DOHH2 (cell line): ENCODE data around the gene CELSR3.

Experiments
- H3F3A ChIP-seq: fragments of 200-600 bp; sonication (generic), shearing (Covaris generic); 2 replicates; pipeline ENCODE4 v1.6.0; 2016; ENCODE audit warnings: antibody characterized with exemption, mild to moderate bottlenecking; ENCODE audit not compliant: control insufficient read depth, insufficient read depth
- H3K27ac ChIP-seq: fragments of 200-600 bp; sonication (generic); 2 replicates; pipeline ENCODE4 v1.5.1; 2014; ENCODE audit warnings: low read depth, mild to moderate bottlenecking, low read length, moderate library complexity
- H3K27me3 ChIP-seq: fragments of 200-600 bp; sonication (generic); 2 replicates; pipeline ENCODE4 v1.6.1; 2014; ENCODE audit warnings: mild to moderate bottlenecking, low read length, mixed read lengths; ENCODE audit not compliant: control insufficient read depth
- H3K36me3 ChIP-seq: fragments of 200-600 bp; sonication (generic); 2 replicates; pipeline ENCODE4 v1.6.1; 2014; ENCODE audit warnings: mild to moderate bottlenecking, low read length, moderate library complexity, mixed read lengths; ENCODE audit not compliant: control insufficient read depth
- H3K4me1 ChIP-seq: fragments of 200-600 bp; sonication (generic); 2 replicates; pipeline ENCODE4 v1.6.1; 2014; ENCODE audit warnings: mild to moderate bottlenecking, low read length, mixed read lengths; ENCODE audit not compliant: control insufficient read depth
- H3K4me2 ChIP-seq: fragments of 200-600 bp; sonication (generic); 2 replicates; pipeline ENCODE4 v1.6.0; 2014; ENCODE audit warnings: mild to moderate bottlenecking, low read length, moderate library complexity
- H3K4me3 ChIP-seq: fragments of 200-600 bp; sonication (generic); 2 replicates; pipeline ENCODE4 v1.5.1; 2014; ENCODE audit warnings: mild to moderate bottlenecking, low read length, mixed read lengths
- H3K79me2 ChIP-seq: fragments of 200-600 bp; sonication (generic); 2 replicates; pipeline ENCODE4 v1.6.1; 2014; ENCODE audit warnings: mild to moderate bottlenecking, low read length, mixed read lengths; ENCODE audit not compliant: control insufficient read depth
- H3K9me2 ChIP-seq: fragments of 200-600 bp; sonication (generic); replicated peaks from 2 replicates; pipeline ENCODE4 v1.6.1; 2014; ENCODE audit warnings: mild to moderate bottlenecking, low read length, mixed read lengths; ENCODE audit not compliant: control insufficient read depth
- H3K9me3 ChIP-seq: fragments of 200-600 bp; sonication (generic); 2 replicates; pipeline ENCODE4 v1.6.1; 2014; ENCODE audit warnings: antibody characterized with exemption, low read length, mixed read lengths; ENCODE audit not compliant: control insufficient read depth, insufficient read depth
- H4K20me1 ChIP-seq: fragments of 200-600 bp; sonication (generic); 2 replicates; pipeline ENCODE4 v1.6.0; 2014; ENCODE audit warnings: low read depth, mild to moderate bottlenecking, antibody characterized with exemption, low read length, moderate library complexity; ENCODE audit not compliant: control insufficient read depth, insufficient read depth
- EZH2phosphoT487 ChIP-seq: fragments of 200-600 bp; sonication (generic); IDR thresholded peaks from 2 replicates; pipeline ENCODE4 v1.6.1; 2017; ENCODE audit warnings: borderline replicate concordance, mild to moderate bottlenecking, antibody characterized with exemption, low read length, moderate library complexity, mixed read lengths
- TF ChIP-seq, protein P1 (sequence below): fragments of 200-600 bp; sonication (generic); IDR thresholded peaks from one replicate; pipeline ENCODE4 v1.5.1; 2014; ENCODE audit warnings: antibody characterized with exemption, mild to moderate bottlenecking, low read depth, low read length; ENCODE audit not compliant: poor library complexity, severe bottlenecking

CELSR3 gene

DNA sequence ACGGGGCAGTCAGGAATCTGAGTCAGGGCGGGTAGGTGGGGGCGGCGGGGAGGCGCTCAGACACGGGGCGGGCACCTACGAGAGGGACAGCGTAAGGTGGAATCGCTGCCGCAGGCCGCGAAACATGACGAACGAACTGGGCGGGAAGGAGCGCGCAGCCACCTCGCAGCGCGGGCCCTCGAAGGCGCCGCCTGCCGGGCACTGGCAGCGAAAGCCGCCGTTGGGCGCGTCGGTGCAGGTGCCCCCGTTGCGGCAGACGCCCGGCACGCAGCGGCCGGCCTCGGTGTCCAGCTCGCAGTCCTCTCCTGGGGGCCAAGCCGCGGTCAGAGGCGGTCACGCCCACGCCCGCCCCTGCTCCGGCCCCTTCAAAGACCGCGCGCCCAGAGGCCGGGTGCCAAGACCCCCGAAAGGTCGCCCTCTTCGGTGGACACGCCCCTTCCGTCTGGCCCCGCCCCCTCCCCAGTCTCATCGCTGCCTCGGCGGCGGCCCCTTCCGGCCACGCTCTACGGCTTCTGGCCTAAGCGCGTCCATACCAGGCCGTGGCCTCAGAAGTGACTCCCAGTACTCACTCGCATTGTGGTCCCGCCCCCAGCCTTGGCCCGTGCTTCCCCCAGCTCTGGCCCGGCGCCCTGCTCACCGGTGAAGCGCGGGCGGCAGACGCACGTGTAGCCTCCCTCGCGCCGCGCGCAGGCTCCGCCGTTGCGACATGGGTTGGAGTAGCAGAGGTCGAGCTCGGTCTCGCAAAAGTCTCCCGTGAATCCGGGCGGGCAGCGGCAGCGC, 6.4 kb downstream of the CELSR3 start:
- Histone ChIP-seq H3K4me3 (peak overlapping the region; percentile 82), H3F3A (no peaks in the 10 kb centered on the region), H3K36me3 (no peaks in the 10 kb centered on the region), H3K79me2 (no peaks in the 10 kb centered on the region), H3K9me2 (no peaks in the 10 kb centered on the region), H3K27ac (peak overlapping the region; percentile 25), H3K4me2 (peak overlapping the region; percentile 75), H4K20me1 (0 out of 2 replicates have a peak, but pooled peaks cover 3% of the 10 kb centered on the region), H3K27me3 (no peaks in the 10 kb centered on the region), H3K9me3 (no peaks in the 10 kb centered on the region), H3K4me1 (peaks cover 34% of the 10 kb centered on the region)
- TF ChIP-seq, protein P1, sequence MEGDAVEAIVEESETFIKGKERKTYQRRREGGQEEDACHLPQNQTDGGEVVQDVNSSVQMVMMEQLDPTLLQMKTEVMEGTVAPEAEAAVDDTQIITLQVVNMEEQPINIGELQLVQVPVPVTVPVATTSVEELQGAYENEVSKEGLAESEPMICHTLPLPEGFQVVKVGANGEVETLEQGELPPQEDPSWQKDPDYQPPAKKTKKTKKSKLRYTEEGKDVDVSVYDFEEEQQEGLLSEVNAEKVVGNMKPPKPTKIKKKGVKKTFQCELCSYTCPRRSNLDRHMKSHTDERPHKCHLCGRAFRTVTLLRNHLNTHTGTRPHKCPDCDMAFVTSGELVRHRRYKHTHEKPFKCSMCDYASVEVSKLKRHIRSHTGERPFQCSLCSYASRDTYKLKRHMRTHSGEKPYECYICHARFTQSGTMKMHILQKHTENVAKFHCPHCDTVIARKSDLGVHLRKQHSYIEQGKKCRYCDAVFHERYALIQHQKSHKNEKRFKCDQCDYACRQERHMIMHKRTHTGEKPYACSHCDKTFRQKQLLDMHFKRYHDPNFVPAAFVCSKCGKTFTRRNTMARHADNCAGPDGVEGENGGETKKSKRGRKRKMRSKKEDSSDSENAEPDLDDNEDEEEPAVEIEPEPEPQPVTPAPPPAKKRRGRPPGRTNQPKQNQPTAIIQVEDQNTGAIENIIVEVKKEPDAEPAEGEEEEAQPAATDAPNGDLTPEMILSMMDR = peak; percentile 69
- no peak for TF ChIP-seq EZH2phosphoT487

DNA sequence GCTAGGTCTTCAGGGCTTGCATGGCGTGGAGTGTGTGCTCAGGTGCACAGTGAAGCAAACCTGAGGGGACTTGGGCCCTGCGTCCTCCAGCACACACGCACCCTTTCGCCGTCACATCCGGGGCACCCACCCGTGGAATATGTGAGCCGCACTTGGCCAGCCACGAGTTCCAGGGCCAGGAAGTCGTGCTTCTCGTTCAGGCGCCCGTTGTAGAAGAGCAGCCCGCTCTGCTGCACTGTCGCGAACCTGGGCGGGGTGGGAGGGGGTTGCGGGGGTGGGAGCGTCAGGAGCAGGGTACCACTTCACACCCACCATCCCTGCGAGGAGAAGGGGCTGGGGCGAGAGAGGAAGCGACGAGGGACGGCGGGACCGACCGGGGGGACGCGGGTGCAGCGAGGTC, 7.1 kb downstream of the CELSR3 start:
- peaks cover 31% of the 10 kb centered on the region for H3K4me1 ChIP-seq
- 0 out of 2 replicates have a peak, but pooled peaks cover 3% of the 10 kb centered on the region for H4K20me1 ChIP-seq
- peak overlapping the region; percentile 75 for H3K4me2 ChIP-seq
- TF ChIP-seq, protein P1 = no peak
- TF ChIP-seq EZH2phosphoT487 = no peak
- no peaks in the 10 kb centered on the region for H3K9me2 ChIP-seq
- H3K79me2 ChIP-seq = no peaks in the 10 kb centered on the region
- no peaks in the 10 kb centered on the region for H3K9me3 ChIP-seq
- H3K36me3 ChIP-seq = no peaks in the 10 kb centered on the region
- H3K27ac ChIP-seq = peak overlapping the region; percentile 25
- H3K4me3 ChIP-seq = peak overlapping the region; percentile 82
- no peaks in the 10 kb centered on the region for H3K27me3 ChIP-seq
- no peaks in the 10 kb centered on the region for H3F3A ChIP-seq

DNA sequence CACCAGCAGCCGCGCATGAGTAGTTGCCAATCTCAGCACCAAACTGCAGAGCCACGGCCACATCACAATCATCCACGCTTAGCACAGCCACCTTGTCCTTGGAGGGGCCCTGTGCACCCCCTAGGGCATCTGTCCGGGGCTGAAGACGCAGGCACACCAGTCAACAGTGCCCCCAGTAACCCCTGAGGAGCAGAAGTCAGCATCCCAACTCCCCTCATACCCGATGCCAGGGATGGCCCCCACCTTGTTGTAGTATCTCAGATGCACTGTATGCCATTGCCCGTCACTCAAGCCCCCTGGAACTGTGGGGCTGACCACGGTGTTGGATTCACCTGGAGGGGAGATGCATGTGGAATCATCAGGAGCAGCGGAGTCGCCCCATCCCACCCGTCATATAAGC, 7.6 kb downstream of the CELSR3 start:
- Histone ChIP-seq H3K4me2 (peak overlapping the region; percentile 75), H3K9me2 (no peaks in the 10 kb centered on the region), H3K27ac (no peak overlapping the region), H3K27me3 (no peaks in the 10 kb centered on the region), H3K9me3 (no peaks in the 10 kb centered on the region), H4K20me1 (0 out of 2 replicates have a peak, but pooled peaks cover 3% of the 10 kb centered on the region), H3F3A (no peaks in the 10 kb centered on the region), H3K79me2 (no peaks in the 10 kb centered on the region), H3K4me3 (peak overlapping the region; percentile 82), H3K4me1 (peaks cover 31% of the 10 kb centered on the region), H3K36me3 (no peaks in the 10 kb centered on the region)
- TF ChIP-seq, protein P1 = no peak
- TF ChIP-seq EZH2phosphoT487 = no peak
